G401 (cell line): ENCODE data around the gene CCDC71. TPM values are rescaled to one million over a fixed set of nuclear protein-coding genes. Genes with fewer than 3 reads are reported as not detected.

Experiments
- DNase-seq: peaks from one replicate; pipeline ENCODE4 v3.0.0-alpha.2; 2015; ENCODE audit warnings: low spot score
- in situ Hi-C: cut with HindIII; loops from 2 replicates; pipeline ENCODE4 v1.10.0; 2016; ENCODE audit warnings: low sequenced_read_pairs, mixed read lengths
- total RNA-seq: library from RNA; depleted of rRNA; stranded (reverse); fragments of >200 nt; shearing (Covaris generic); gene quantifications from 2 replicates; pipeline ENCODE4 v1.2.3, GENCODE V29; 2014

The CCDC71 gene
- total RNA-seq, 1 experiment from 2014 or later, result 69.5 TPM

- DNase-seq, result no peak
- in situ Hi-C loops, result no loop called here
These were observed 5.8 kb upstream of the CCDC71 start for GRCh38 chr3:49171775-49172500.

GRCh38 chr3:49171119-49171774 lies 5.1 kb upstream of the CCDC71 start, which contains the start of gene KLHDC8B:
Gene KLHDC8B (plus strand): TSS chr3:49171598. CDS start chr3:49172770, 1,172 bp downstream.
- in situ Hi-C loops, result no loop called here
- peak; percentile 78 for DNase-seq

- in situ Hi-C loops, result no loop called here
- no peak for DNase-seq
These were observed 4.6 kb upstream of the CCDC71 start for GRCh38 chr3:49170744-49171118.

- DNase-seq, result no peak
- in situ Hi-C loops, result no loop called here
These were observed 823 bp upstream of the CCDC71 start for GRCh38 chr3:49166752-49167556.

- in situ Hi-C loops, result no loop called here
- DNase-seq, result no peak
These were observed 979 bp downstream of the CCDC71 start for GRCh38 chr3:49164983-49165720.

GRCh38 chr3:49163609-49164008 lies 2.5 kb downstream of the CCDC71 start:
- in situ Hi-C loops, result no loop called here
- DNase-seq, result no peak

- DNase-seq, result no peak
- in situ Hi-C loops, result no loop called here
These were observed 3.2 kb downstream of the CCDC71 start for GRCh38 chr3:49162751-49163419.

- no peak for DNase-seq
- in situ Hi-C loops, result no loop called here
These were observed 4.2 kb downstream of the CCDC71 start for GRCh38 chr3:49161808-49162530.

- no peak for DNase-seq
- in situ Hi-C loops, result no loop called here
These were observed 4.9 kb downstream of the CCDC71 start for GRCh38 chr3:49161197-49161596.

- in situ Hi-C loops, result no loop called here
These were observed 7.3 kb downstream of the CCDC71 start for GRCh38 chr3:49158792-49159191.

GRCh38 chr3:49158103-49158709 lies 7.9 kb downstream of the CCDC71 start:
- in situ Hi-C loops, result no loop called here
- no peak for DNase-seq

More at GRCh38 chr3:49158792-49159191, 7.3 kb downstream of the CCDC71 start:
- no peak for DNase-seq

- DNase-seq, result no peak
- in situ Hi-C loops, result no loop called here
These were observed 8.8 kb downstream of the CCDC71 start for GRCh38 chr3:49157289-49157688.

- no peak for DNase-seq
- in situ Hi-C loops, result no loop called here
These were observed 12.7 kb downstream of the CCDC71 start for GRCh38 chr3:49153349-49153912.

GRCh38 chr3:49151610-49152009 lies 14.5 kb downstream of the CCDC71 start:
- in situ Hi-C loops, result no loop called here
- no peak for DNase-seq

- in situ Hi-C loops, result loop anchor here (10.0 kb wide), 1 partner anchor 177 kb away; no protein-coding TSS in a partner anchor
- DNase-seq, result no peak
These were observed 18.0 kb downstream of the CCDC71 start for GRCh38 chr3:49148159-49148558.

GRCh38 chr3:49140080-49140479 lies 26.1 kb downstream of the CCDC71 start:
- DNase-seq, result no peak
- in situ Hi-C loops, result loop anchor here (10.0 kb wide), 1 partner anchor 185 kb away; no protein-coding TSS in a partner anchor

GRCh38 chr3:49135499-49135898 lies 30.6 kb downstream of the CCDC71 start:
- in situ Hi-C loops, result no loop called here
- DNase-seq, result no peak
